HG03108 (cell line): Measurements from ENCODE around the gene CNN2.
A peak's percentile ranks its signal among the peaks of the same experiment; 100 is the strongest.

Experiments
- ATAC-seq: cut with Tn5 transposase; IDR thresholded peaks from one replicate; pipeline ENCODE4 v1.9.1; 2021; ENCODE audit warnings: moderate library complexity; ENCODE audit not compliant: unreplicated experiment

CNN2 gene

DNA sequence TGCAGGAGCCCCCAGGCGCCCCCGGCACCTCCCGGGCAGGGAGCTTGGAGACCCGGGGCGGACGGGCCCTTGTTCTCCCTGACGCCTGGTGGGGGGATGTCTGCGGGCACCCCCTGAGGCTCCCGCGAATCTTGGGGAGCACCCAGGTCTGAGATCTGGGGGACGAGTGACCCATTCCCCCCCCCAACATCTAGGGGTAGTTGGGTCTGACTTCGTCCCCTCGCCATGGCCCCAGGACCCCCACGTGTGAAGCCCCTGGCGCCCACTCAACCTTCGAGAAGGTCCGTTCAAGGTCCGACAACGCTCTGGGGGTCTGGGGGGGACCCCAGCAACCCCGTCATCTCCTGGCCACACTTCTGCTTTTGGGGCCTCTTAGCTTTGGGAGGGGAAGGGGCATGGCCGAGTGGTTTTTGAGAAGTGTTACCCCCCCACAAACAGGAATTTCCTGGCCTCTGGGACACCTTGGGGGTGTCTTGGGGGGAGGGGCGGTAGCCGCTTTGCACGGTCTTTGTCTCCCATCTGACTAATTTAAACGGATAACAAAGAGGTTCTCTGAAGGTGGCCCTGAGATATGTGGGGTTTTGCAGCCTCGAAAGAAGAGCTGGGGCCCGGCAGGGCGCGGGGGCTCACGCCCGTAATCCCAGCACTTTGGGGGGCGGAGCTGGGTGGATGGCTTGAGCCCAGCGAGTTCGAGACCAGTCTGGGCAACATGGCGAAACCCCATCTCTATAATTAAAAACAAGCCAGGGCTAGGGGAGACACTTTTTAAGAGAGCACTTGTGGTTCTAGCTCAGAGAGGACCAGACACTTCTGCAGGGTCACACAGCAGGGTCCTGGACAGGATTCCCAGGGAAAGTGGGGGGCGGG, 608 bp downstream of the CNN2 start:
- ATAC-seq, result no peak

DNA sequence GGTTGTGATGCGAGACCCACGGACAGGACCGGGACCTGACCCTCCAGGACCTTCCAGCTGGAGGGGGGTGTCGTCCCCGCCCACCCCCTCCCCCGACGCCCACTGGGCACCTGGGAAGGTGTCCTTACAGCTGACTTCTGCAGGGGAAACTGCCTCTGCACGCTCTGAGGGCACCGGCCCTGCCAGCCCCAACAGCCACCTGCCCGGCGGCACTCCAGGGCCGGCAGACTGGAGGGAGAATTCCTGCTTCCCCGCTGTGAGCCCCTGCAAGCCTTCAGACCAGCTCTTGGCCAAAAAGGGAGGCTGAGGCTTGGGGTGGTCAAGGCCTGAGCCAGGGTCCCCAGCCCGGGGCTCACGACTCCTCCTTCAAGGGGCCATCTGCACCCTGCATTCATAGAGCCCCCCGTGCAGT, 1.2 kb downstream of the CNN2 start:
- no peak for ATAC-seq

DNA sequence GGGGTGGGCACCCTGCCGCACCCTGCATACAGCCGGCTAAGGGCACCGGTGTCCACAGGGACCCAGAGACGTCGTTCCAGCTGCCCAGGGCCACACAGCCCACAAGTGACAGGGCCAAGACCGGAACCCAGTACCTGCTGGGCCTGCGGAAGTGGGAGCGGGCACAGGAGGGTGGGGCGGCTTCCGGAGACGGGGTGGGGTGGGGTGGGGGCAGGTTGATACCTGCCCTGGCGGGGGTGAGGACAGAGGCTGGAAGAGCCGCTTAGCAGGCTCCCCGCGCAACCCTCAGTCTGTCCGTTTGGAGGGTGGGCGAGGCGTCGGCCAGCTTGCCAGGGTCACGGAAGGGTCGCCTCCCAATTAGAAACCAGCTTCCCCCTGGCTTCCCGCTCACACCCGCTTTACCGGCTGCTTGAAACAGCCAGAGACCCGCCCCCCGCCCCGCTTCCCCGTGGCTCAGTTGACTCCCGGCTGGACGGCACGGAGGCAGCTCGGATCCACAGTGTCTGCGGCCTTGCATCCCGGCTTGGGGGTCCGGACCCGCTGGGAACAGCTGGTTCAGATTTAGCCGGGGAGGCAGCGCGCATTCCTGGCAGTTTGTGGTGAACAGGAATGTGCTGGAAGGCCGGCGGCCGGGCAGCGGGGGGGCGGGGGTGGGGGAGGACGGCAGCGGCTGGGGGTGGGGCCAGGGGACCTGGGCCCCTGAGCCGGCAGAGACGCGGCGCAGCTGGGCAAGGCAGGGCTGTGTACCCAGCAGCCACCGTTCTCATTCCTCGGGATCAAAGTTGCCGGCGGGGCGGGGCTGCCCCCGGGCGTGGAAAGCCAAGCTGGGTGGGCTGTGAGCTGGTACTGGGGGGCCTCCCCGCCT, 1.9 kb downstream of the CNN2 start:
- ATAC-seq, result no peak

DNA sequence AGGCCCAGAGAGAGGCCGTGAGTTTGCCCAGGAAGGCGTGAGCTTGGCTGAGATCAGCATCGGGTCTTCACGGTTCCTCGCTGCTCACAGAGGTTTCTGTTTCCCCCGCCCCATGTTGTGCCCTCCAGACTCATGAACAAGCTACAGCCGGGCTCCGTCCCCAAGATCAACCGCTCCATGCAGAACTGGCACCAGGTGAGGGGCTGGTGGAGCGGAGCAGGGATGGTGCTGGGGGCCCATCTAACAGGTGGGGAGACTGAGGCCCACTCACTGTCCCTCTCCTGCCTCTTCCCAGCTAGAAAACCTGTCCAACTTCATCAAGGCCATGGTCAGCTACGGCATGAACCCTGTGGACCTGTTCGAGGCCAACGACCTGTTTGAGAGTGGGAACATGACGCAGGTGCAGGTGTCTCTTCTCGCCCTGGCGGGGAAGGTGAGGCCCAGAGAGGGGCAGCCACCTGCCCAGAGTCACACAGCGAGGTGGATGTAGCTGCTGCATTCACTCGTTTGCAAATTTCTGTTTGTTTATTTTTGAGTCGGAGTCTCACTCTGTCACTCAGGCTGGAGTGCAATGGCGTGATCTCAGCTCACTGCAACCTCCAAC, 6.0 kb downstream of the CNN2 start:
- ATAC-seq, result no peak

DNA sequence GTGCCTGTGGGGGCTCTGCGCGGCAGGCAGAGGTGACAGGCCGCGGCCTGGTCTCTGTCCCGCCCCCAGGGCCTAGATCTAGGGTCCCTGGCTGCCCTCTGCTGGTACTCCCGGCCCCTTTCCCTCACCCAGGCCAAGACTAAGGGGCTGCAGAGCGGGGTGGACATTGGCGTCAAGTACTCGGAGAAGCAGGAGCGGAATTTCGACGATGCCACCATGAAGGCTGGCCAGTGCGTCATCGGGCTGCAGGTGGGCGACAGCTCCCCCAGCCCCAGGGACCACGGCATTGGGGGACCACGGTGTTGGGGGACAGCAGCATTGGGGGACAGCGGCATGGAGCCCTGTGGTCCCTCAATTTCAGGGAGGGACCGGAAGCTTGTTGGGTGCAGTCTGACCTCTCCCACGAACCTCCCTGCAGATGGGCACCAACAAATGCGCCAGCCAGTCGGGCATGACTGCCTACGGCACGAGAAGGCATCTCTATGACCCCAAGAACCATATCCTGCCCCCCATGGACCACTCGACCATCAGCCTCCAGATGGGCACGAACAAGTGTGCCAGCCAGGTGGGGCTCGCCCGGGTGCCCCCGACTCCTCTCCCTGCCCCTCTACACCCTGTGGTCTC, 9.7 kb downstream of the CNN2 start:
- ATAC-seq, result no peak

DNA sequence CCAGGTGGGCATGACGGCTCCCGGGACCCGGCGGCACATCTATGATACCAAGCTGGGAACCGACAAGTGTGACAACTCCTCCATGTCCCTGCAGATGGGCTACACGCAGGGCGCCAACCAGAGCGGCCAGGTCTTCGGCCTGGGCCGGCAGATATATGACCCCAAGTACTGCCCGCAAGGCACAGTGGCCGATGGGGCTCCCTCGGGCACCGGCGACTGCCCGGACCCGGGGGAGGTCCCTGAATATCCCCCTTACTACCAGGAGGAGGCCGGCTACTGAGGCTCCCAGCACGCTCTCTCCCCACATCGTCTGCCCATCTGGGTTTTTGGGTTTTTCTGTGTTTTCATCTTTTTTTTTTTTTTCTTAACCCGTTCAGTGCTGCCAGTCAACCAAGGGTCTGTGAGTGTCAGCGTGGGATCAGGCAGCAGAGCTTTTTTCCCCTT, 11.2 kb downstream of the CNN2 start:
- ATAC-seq, result no peak

DNA sequence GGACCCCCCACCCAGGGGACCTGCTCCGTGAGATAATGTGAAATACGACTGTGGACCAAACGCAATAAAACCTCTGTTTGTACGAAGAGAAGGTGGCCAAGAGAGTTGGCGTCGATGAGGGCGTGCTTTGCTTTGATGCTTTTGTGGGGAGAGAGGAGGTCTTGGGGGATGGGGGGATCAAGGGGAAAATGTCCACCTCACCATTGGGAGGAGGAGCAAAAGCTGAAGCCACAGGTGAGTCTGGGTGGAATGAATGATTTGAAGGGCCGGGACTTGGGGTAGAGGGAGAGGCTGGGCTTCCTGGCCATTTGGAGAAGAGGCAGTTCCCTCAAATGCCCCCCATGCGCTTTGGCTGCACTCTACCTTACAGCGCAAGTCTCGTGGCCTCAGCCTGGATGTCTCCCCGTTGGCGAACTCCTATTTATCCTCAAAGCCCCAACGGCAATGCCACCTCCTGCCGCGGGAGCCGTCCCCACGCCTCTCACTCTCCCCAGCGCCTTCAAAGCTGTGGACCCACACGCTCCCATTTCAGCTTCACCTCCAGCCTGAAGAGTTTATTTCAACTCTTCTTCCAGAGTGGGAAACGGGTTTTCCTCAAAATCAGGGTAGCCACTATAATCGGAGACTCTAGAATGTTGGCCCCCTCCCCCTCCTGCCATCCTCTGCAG, 12.7 kb downstream of the CNN2 start:
- ATAC-seq, result no peak

DNA sequence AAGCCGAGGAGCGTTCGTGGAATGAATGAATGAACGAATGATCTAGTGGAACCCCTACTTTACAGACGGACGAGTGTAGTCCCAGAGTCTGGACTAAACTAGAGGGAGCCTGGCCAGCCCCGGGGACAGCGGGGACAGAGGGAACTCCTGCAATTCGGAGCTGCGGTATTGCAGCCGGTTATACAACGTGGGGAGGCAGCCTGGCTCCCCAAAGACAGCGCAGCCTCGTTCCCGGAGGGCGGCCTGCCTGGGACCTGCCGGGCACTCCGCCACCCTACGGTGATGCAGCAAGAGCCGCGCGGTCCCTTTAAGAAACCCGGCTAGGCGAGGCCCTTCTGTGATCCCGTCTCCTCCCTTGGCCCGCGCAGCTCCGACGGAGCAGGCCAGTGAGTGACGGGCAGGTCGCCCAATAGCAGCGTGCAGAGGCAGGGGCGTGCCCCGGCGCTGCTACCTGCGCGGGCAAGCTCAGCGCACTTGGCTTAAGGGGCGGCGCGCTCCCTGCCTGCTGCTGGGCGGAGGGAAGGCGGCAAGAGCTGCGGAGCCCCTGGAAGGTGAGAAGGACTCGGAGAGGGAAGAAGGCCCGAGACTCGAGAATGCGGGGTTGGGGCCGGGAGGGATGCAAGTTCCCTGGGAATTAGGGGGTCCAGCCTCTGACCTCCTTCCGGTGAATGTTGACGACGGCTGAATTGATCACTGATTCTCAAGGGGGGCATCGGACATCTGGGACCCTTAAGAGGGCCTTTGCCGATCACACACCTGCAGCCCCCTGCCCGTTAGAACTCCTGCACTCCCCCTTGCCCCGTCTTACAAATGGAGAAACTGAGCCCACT, 13.5 kb downstream of the CNN2 start, which contains the start of gene ABCA7:
Gene ABCA7, plus strand, starts transcription at position 462 of the 830 bp plus-strand sequence. CDS start 1,255 bp downstream, outside the sequence.
- peak; percentile 70 for ATAC-seq

DNA sequence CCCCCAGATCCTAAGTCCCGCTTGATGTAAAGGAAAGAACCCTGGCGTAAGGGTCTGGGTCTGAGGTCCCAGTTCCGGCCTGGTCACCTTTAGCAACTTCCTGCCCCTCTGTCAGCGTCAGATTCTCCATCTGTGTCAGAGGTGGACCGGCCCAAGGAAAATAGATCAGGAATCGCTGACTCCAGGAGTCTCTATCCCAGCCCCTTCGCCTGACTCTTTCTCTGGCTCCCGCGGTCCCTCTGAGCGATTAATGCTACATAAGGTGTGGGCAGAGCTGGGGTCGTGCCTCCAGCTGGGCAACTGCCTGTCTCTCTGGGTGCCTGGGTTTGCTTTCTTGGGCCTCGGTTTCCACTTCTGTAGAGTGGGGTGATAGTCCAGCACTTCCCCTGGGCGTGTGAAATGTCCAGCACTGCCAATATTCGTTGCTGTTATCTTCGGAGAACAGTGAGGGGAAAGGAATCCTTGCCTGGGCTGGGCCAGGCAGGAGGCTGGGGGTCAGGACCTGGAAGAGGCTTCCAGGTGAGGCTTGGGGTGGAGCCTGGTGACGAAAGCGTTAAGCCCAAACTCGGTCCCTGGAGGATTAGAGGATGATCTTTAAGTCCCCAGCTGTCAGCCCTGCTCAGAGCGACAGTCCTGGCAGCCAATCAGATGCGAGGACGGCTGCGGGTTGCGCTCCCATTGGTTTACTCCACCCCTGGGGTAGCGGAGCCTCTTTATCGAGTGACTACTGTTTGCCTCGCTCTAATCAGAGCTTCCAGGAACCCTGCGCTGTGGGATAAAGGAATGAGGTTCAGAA, 14.3 kb downstream of the CNN2 start:
- ATAC-seq, result peak; percentile 32

DNA sequence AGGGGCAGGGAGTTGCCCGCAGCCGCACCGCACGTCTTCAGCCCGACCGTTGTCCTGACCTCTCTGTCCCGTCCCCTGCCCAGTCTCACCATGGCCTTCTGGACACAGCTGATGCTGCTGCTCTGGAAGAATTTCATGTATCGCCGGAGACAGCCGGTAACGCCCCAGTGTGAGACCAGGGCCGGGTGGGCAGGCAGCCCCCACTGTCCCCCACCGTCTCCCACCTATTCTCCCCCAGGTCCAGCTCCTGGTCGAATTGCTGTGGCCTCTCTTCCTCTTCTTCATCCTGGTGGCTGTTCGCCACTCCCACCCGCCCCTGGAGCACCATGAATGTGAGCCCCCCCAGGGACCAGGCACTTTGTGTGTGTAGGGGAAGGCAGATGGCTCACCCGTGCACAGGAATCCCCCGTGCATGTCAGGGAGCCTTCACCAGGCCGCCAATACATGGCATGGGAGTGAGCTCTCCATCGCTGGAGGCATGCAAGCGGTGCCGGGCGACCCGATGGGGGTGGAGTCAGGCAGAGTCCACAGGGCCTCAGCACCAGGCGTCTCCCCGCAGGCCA, 14.9 kb downstream of the CNN2 start:
- no peak for ATAC-seq

DNA sequence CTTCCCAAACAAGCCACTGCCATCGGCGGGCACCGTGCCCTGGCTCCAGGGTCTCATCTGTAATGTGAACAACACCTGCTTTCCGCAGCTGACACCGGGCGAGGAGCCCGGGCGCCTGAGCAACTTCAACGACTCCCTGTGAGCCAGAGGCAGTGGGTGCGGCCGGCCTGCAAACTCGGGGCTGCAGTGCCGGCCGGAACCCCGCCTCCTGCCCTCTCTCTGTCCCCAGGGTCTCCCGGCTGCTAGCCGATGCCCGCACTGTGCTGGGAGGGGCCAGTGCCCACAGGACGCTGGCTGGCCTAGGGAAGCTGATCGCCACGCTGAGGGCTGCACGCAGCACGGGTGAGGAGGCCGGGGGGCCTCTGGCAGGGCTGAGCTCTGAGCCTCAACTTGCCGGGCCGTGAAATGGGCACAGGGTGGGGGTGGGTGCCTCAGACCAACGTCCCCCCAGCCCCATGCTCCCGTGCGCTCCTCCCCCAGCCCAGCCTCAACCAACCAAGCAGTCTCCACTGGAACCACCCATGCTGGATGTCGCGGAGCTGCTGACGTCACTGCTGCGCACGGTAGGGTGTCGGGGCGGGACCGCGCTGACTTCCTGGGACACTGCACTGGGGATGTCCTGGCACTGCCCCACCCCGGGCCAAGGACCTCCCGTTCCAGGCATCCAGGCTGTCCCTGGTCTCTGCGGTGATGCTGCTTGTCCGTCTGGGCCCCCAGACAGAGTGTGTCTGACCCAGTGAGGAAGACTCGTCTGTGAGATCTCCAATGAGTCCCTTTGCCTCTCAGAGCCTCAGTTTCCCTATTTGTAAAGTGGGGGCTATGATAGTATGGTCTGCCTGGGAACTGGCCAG, 15.7 kb downstream of the CNN2 start:
- ATAC-seq, result no peak

DNA sequence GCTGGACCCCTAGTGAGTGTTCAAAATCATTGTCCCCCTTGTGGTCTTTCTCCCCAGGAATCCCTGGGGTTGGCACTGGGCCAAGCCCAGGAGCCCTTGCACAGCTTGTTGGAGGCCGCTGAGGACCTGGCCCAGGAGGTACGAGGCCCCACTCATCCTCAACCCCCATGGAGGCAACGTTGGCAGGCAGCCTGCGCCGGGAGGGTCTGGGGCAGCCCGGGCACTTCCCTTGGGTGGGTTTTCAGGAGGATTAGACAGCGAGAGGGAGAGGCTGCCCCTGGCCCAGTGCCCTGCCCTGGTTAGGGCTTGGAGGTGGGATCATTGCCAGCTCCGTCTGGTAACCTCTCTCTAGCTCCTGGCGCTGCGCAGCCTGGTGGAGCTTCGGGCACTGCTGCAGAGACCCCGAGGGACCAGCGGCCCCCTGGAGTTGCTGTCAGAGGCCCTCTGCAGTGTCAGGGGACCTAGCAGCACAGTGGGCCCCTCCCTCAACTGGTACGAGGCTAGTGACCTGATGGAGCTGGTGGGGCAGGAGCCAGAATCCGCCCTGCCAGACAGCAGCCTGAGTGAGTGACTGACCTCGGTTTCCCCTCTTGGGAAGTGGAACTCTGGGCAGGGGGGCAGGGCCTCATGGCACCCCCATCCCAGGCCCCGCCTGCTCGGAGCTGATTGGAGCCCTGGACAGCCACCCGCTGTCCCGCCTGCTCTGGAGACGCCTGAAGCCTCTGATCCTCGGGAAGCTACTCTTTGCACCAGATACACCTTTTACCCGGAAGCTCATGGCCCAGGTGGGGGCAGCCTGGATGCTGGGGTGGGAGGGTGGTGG, 16.5 kb downstream of the CNN2 start:
- ATAC-seq, result no peak

DNA sequence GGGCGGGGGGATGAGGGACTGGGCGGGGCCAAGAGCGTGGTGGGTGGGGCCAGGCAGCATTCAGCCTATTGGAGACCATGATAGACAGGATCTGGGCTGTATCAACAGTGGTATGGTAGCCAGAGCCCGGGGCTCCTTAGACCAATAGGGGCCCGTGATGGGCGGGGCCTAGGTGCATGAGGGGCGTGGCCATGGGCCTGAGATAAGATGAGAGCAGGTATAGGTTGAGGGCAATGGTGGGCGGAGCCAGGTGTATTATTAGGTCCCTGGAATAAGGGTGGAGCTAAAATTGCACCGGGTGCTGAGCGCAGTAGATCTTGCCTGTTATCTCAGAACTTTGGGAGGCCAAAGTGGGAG, 18.8 kb downstream of the CNN2 start:
- no peak for ATAC-seq

DNA sequence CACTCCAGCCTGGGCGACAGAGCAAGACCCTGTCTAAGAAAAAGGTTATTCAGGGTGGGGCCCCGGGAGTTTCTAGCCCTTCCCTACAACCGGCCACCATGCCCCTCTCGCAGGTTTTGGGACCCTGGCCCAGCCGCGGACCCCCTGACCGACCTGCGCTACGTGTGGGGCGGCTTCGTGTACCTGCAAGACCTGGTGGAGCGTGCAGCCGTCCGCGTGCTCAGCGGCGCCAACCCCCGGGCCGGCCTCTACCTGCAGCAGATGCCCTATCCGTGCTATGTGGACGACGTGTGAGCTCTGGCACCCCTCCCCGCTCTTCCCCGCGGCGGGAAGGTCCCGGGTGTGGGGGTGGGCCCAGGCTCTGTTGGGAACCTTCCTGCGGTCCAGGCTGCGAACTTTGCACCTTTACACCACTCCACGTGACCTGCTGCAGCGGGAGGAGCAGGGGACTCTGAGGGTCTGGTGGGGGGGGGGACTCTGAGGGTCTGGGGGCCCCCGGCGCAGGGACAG, 19.8 kb downstream of the CNN2 start:
- ATAC-seq, result no peak

DNA sequence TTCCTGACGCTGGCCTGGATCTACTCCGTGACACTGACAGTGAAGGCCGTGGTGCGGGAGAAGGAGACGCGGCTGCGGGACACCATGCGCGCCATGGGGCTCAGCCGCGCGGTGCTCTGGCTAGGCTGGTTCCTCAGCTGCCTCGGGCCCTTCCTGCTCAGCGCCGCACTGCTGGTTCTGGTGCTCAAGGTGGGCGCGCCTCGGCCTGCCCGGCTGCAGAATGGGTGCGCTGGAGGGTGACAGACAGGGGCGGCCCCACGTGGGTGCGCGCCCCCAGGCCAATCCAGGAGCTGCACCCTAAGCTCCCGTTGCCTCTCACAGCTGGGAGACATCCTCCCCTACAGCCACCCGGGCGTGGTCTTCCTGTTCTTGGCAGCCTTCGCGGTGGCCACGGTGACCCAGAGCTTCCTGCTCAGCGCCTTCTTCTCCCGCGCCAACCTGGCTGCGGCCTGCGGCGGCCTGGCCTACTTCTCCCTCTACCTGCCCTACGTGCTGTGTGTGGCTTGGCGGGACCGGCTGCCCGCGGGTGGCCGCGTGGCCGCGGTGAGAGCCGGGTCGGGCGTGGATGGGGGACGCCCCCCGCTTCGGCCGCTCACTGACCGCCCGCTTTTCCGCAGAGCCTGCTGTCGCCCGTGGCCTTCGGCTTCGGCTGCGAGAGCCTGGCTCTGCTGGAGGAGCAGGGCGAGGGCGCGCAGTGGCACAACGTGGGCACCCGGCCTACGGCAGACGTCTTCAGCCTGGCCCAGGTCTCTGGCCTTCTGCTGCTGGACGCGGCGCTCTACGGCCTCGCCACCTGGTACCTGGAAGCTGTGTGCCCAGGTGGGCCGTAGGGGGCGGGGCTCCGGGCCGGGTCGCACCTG, 20.7 kb downstream of the CNN2 start:
- ATAC-seq, result no peak
